ENCODE measurements around the gene CASP2. TPM values are rescaled to one million over a fixed set of nuclear protein-coding genes. Genes with fewer than 3 reads are reported as not detected.

CASP2 gene
- total RNA-seq, 4 donors from 2014 or later, result 34.8 to 43.7 (median 38.3) TPM

GRCh38 chr7:143304938-143305337 lies 16.8 kb downstream of the CASP2 start:
- H3K27ac ChIP-seq, result no peak overlapping the region
- no peak for TF ChIP-seq POLR2A (IDR thresholded peaks at IDR 0.05)
- no peak for DNase-seq
- H3K9me3 ChIP-seq, result no peaks in the 10 kb centered on the region
- H3K27me3 ChIP-seq, result no peaks in the 10 kb centered on the region
- no peak overlapping the region for H3K4me3 ChIP-seq
- H3K36me3 ChIP-seq, result peaks cover 0 to 80% (median 0%) of the 10 kb centered on the region in 3 donors
- H3K4me1 ChIP-seq, result peaks cover 0 to 21% (median 0%) of the 10 kb centered on the region in 4 donors

DNA sequence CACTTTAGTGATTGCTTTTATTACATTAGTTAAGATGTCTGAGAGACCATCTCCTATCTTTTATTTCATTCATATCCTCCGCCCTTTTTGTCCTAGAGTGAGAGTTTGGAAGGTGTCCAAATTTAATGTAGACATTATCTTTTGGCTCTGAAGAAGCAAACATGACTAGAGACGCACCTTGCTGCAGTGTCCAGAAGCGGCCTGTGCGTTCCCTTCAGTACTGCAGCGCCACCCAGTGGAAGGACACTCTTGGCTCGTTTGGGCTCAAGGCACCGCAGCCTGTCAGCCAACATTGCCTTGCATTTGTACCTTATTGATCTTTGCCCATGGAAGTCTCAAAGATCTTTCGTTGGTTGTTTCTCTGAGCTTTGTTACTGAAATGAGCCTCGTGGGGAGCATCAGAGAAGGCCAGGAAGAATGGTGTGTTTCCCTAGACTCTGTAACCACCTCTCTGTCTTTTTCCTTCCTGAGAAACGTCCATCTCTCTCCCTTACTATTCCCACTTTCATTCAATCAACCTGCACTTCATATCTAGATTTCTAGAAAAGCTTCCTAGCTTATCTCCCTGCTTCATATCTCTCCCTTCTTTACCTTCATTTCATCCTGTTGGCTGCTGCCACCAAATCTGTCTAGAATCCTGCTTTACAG lies 17.4 kb downstream of the CASP2 start:
- no peaks in the 10 kb centered on the region for H3K9me3 ChIP-seq
- peaks cover 0 to 18% (median 0%) of the 10 kb centered on the region in 4 donors for H3K4me1 ChIP-seq
- H3K27ac ChIP-seq, result peak overlapping the region in 1 of 4 donors; percentile 45
- peaks cover 0 to 74% (median 0%) of the 10 kb centered on the region in 3 donors for H3K36me3 ChIP-seq
- no peak overlapping the region for H3K4me3 ChIP-seq
- no peaks in the 10 kb centered on the region for H3K27me3 ChIP-seq
- no peak for TF ChIP-seq POLR2A (IDR thresholded peaks at IDR 0.05)
- TF ChIP-seq, protein P1, sequence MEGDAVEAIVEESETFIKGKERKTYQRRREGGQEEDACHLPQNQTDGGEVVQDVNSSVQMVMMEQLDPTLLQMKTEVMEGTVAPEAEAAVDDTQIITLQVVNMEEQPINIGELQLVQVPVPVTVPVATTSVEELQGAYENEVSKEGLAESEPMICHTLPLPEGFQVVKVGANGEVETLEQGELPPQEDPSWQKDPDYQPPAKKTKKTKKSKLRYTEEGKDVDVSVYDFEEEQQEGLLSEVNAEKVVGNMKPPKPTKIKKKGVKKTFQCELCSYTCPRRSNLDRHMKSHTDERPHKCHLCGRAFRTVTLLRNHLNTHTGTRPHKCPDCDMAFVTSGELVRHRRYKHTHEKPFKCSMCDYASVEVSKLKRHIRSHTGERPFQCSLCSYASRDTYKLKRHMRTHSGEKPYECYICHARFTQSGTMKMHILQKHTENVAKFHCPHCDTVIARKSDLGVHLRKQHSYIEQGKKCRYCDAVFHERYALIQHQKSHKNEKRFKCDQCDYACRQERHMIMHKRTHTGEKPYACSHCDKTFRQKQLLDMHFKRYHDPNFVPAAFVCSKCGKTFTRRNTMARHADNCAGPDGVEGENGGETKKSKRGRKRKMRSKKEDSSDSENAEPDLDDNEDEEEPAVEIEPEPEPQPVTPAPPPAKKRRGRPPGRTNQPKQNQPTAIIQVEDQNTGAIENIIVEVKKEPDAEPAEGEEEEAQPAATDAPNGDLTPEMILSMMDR (IDR thresholded peaks at IDR 0.05), result peak; percentile 6 to 95 (median 81)
- peak; percentile 66 to 94 (median 91) for DNase-seq

- Histone ChIP-seq H3K27ac (no peak overlapping the region), H3K4me1 (peaks cover 0 to 9% (median 0%) of the 10 kb centered on the region in 4 donors), H3K9me3 (no peaks in the 10 kb centered on the region), H3K4me3 (no peak overlapping the region), H3K36me3 (peaks cover 0 to 45% (median 0%) of the 10 kb centered on the region in 3 donors), H3K27me3 (no peaks in the 10 kb centered on the region)
- DNase-seq, result no peak
- TF ChIP-seq, protein P1 (IDR thresholded peaks at IDR 0.05), result no peak
- TF ChIP-seq POLR2A (IDR thresholded peaks at IDR 0.05), result no peak
Measured at GRCh38 chr7:143308632-143309031, 20.5 kb downstream of the CASP2 start.

DNA sequence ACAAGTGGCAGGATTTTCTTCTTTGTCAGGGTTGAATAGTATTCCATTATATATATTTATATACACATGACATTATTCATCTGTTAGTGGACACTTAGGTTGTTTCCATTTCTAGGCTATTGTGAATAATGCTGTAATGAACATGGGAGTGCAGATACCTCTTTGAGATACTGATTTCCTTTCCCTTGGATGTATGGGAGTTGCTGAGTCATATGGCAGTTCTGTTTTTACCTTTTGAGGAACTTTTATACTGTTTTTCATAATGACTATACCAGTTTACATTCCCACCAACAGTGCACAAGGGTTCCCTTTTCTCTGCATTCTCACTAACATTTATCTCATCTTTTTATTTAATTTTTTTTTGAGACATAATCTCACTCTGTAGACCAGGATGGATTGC lies 26.0 kb downstream of the CASP2 start:
- no peaks in the 10 kb centered on the region for H3K4me1 ChIP-seq
- H3K4me3 ChIP-seq, result no peak overlapping the region
- H3K27me3 ChIP-seq, result no peaks in the 10 kb centered on the region
- H3K27ac ChIP-seq, result no peak overlapping the region
- no peaks in the 10 kb centered on the region for H3K9me3 ChIP-seq
- TF ChIP-seq POLR2A (IDR thresholded peaks at IDR 0.05), result no peak
- TF ChIP-seq, protein P1 (IDR thresholded peaks at IDR 0.05), result no peak
- no peak for DNase-seq
- no peaks in the 10 kb centered on the region for H3K36me3 ChIP-seq

DNA sequence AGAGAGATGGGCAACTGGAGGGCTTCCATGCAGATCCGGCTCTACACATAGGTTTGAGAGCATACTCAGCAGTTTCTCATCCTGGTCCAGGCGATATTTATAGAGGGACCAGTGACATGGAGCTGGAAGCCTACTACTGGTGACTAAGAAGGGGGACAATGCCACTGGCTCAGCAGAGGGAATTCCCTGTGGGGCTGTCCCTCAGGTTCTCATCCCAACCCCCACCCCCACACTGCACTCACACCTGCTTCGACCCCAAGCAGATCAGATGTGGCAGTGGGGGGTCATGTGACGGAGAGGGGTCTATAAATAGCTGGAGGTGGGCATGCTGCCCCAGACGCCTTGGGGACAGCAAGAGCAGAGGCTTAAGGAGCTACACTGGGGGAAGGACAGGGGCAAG lies 27.6 kb downstream of the CASP2 start, which contains the start of gene CLCN1:
Gene CLCN1 (plus strand): TSS at position 336 of the 400 bp plus-strand sequence. CDS start 102 bp downstream, outside the sequence.
- no peak within 1 kb of the TSS for H3K27ac ChIP-seq
- H3K4me3 ChIP-seq, result no peak within 1 kb of the TSS
- TF ChIP-seq, protein P1 (IDR thresholded peaks at IDR 0.05), result no peak
- TF ChIP-seq POLR2A (IDR thresholded peaks at IDR 0.05), result no peak
- DNase-seq, result no peak
- no peaks in the 10 kb centered on the region for H3K4me1 ChIP-seq
- H3K9me3 ChIP-seq, result no peaks in the 10 kb centered on the region
- no peaks in the 10 kb centered on the region for H3K36me3 ChIP-seq
- no peaks in the 10 kb centered on the region for H3K27me3 ChIP-seq

DNA sequence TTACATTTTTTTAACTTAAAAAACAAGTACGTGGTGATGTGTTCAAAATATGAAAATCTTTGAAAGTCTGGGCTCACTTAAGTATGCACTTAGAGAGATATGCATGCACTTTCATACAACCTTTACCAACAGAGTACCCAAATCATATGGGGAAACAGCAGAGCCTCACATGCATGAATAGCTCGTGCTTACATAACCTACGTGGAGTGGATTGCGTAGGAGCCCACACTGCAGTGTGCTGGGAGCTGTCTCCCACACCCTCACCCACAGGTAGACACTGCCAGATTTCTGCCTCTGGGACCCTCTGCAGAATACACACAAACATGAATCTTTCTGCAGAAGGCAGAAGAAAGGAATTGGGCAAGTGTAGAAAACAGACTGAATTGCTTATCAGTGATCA lies 28.3 kb downstream of the CASP2 start:
- H3K9me3 ChIP-seq, result no peaks in the 10 kb centered on the region
- no peaks in the 10 kb centered on the region for H3K36me3 ChIP-seq
- no peaks in the 10 kb centered on the region for H3K27me3 ChIP-seq
- no peak overlapping the region for H3K27ac ChIP-seq
- no peak for DNase-seq
- H3K4me3 ChIP-seq, result no peak overlapping the region
- TF ChIP-seq, protein P1 (IDR thresholded peaks at IDR 0.05), result no peak
- TF ChIP-seq POLR2A (IDR thresholded peaks at IDR 0.05), result no peak
- no peaks in the 10 kb centered on the region for H3K4me1 ChIP-seq

All from Peyer's patch (tissue), 4 donors.